Adrenal gland (tissue), 5 donors: ENCODE measurements around the gene PERM1.

Experiments
- POLR2A ChIP-seq, 2 donors: fragments of 450-650 bp; IDR thresholded peaks; one replicate each; pipeline ENCODE4 v1.6.1; 2017; ENCODE audit warnings: antibody characterized with exemption in 2 of 2, mild to moderate bottlenecking in 2 of 2, moderate library complexity in 1 of 2
- TF ChIP-seq, protein P1 (sequence below), 6 experiments: fragments of 450-650 bp in 4 of 6; fragments of 200-600 bp in 2 of 6; sonication (generic) in 1 of 6; IDR thresholded peaks; 1 replicate in 5 of 6; 2 replicates in 1 of 6; pipeline versions ENCODE4 v1.5.1 to v1.8.0; 2016 to 2021; ENCODE audit warnings: antibody characterized with exemption in 6 of 6, mild to moderate bottlenecking in 2 of 6, moderate library complexity in 1 of 6
- donor health status: DM: no; HTN: no; CAD: no.

DNA sequence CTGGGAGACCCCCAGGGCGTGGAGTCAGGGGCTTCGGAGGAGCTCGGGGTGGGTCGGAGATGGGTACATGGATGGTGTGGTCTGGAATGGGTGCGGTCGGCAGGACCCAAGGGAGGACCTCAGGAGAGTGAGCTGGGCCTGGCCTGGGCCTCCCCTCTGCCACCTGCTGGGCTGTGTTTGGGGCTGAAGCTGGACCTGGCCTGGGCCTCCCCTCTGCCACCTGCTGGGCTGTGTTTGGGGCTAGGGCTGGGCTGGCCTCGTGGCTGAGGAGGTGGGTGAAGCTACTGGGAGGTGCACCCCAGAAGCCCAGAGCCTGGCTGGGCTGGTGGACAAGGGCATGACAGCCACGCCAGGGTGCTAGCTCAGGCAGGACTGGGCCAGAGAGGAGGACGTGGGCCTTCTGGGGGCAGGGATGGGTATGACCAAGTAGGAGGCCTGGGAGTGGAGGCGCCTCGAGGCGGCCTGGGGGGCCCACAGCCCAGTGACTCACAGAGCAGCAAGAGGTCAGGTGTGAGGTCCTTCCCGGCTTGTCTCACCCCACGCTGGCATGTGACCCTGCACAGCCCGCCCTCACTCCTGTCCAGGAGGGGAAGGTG, 43.7 kb downstream of the PERM1 start:
- TF ChIP-seq, protein P1, sequence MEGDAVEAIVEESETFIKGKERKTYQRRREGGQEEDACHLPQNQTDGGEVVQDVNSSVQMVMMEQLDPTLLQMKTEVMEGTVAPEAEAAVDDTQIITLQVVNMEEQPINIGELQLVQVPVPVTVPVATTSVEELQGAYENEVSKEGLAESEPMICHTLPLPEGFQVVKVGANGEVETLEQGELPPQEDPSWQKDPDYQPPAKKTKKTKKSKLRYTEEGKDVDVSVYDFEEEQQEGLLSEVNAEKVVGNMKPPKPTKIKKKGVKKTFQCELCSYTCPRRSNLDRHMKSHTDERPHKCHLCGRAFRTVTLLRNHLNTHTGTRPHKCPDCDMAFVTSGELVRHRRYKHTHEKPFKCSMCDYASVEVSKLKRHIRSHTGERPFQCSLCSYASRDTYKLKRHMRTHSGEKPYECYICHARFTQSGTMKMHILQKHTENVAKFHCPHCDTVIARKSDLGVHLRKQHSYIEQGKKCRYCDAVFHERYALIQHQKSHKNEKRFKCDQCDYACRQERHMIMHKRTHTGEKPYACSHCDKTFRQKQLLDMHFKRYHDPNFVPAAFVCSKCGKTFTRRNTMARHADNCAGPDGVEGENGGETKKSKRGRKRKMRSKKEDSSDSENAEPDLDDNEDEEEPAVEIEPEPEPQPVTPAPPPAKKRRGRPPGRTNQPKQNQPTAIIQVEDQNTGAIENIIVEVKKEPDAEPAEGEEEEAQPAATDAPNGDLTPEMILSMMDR (IDR thresholded peaks at IDR 0.05) = peak in 5 of 6 experiments; percentile 41 to 67 (median 52)
- no peak for TF ChIP-seq POLR2A (IDR thresholded peaks at IDR 0.05)
